Liver (tissue), 3 donors: ENCODE measurements around the gene SEMA4F.

Source experiments
- CTCF ChIP-seq: fragments of 150-350 bp; IDR thresholded peaks from 2 replicates; pipeline ENCODE4 v1.5.1; 2017; ENCODE audit warnings: improper control_type of control experiment, low read depth, low read length; ENCODE audit not compliant: missing input control
- JUND ChIP-seq, 2 donors: IDR thresholded peaks; 2 replicates each; pipeline ENCODE4 v1.6.1; 2016; ENCODE audit warnings: antibody characterized with exemption in 2 of 2
- REST ChIP-seq: IDR thresholded peaks from 2 replicates; pipeline ENCODE4 v1.6.1; 2016; ENCODE audit warnings: antibody characterized with exemption, mild to moderate bottlenecking
- donor health status: healthy.
- donor health status: healthy.

GRCh38 chr2:74689671-74690070 lies 35.6 kb downstream of the SEMA4F start:
- TF ChIP-seq REST (no peak), CTCF (no peak), JUND (IDR thresholded peaks at IDR 0.05) (no peak)
